ES-I3 (cell line): ENCODE results near the gene OMG.
"Not testable (repeated sequence)": the region's sequence is repeated elsewhere in the genome, so short reads cannot be mapped to it uniquely, and the experiment has no call there.

ENCODE experiments used
- H3K36me3 ChIP-seq: 2 replicates; pipeline ENCODE4 v1.6.1; 2013; ENCODE audit warnings: mild to moderate bottlenecking, low read length, control low read depth, moderate library complexity; ENCODE audit not compliant: insufficient read depth
- H3K4me1 ChIP-seq: 2 replicates; pipeline ENCODE4 v1.6.1; 2013; ENCODE audit warnings: mild to moderate bottlenecking, control low read depth, low read length; ENCODE audit not compliant: insufficient read depth
- H3K9ac ChIP-seq: 2 replicates; pipeline ENCODE4 v1.6.1; 2013; ENCODE audit warnings: low read depth, mild to moderate bottlenecking, low read length, moderate library complexity
- H3K9me3 ChIP-seq: 2 replicates; pipeline ENCODE4 v1.6.1; 2013; ENCODE audit warnings: mild to moderate bottlenecking, low read length, moderate library complexity; ENCODE audit not compliant: control insufficient read depth, insufficient read depth

The OMG gene

GRCh38 chr17:31291820-31292219 is 5.2 kb downstream of the OMG start:
- Histone ChIP-seq H3K9ac (no peak overlapping the region), H3K9me3 (no peaks in the 10 kb centered on the region), H3K36me3 (no peaks in the 10 kb centered on the region), H3K4me1 (no peaks in the 10 kb centered on the region)

- Histone ChIP-seq H3K36me3 (no peaks in the 10 kb centered on the region), H3K9me3 (no peaks in the 10 kb centered on the region), H3K9ac (no peak overlapping the region), H3K4me1 (no peaks in the 10 kb centered on the region)
These were observed 7.2 kb downstream of the OMG start for GRCh38 chr17:31289790-31290189.

GRCh38 chr17:31287932-31288331 is 9.1 kb downstream of the OMG start:
- not testable (repeated sequence) for H3K9me3 ChIP-seq, H3K9ac ChIP-seq, H3K4me1 ChIP-seq, H3K36me3 ChIP-seq

GRCh38 chr17:31286587-31286986 is 10.5 kb downstream of the OMG start:
- H3K9me3 ChIP-seq = no peaks in the 10 kb centered on the region
- H3K9ac ChIP-seq = no peak overlapping the region
- no peaks in the 10 kb centered on the region for H3K4me1 ChIP-seq
- no peaks in the 10 kb centered on the region for H3K36me3 ChIP-seq

- H3K36me3 ChIP-seq = no peaks in the 10 kb centered on the region
- peaks cover 8% of the 10 kb centered on the region; the same call in 1 of the 2 replicates for H3K4me1 ChIP-seq
- no peak overlapping the region for H3K9ac ChIP-seq
- no peaks in the 10 kb centered on the region for H3K9me3 ChIP-seq
These were observed 13.2 kb downstream of the OMG start for GRCh38 chr17:31283841-31284240.

GRCh38 chr17:31281061-31281460 is 16.0 kb downstream of the OMG start:
- Histone ChIP-seq H3K9ac (no peak overlapping the region), H3K4me1 (peaks cover 9% of the 10 kb centered on the region; the same call in 1 of the 2 replicates), H3K9me3 (no peaks in the 10 kb centered on the region), H3K36me3 (no peaks in the 10 kb centered on the region)

GRCh38 chr17:31279401-31279800 is 17.6 kb downstream of the OMG start:
- Histone ChIP-seq H3K36me3 (no peaks in the 10 kb centered on the region), H3K4me1 (peaks cover 9% of the 10 kb centered on the region; the same call in 1 of the 2 replicates), H3K9ac (peak overlapping the region; percentile 17; the same call in 1 of the 2 replicates), H3K9me3 (no peaks in the 10 kb centered on the region)

- Histone ChIP-seq H3K36me3 (no peaks in the 10 kb centered on the region), H3K9me3 (no peaks in the 10 kb centered on the region), H3K9ac (no peak overlapping the region), H3K4me1 (peaks cover 9% of the 10 kb centered on the region; the same call in 1 of the 2 replicates)
These were observed 21.9 kb downstream of the OMG start for GRCh38 chr17:31275116-31275515.

GRCh38 chr17:31274252-31274651 is 22.8 kb downstream of the OMG start:
- H3K9ac ChIP-seq = no peak overlapping the region
- H3K4me1 ChIP-seq = peaks cover 11% of the 10 kb centered on the region
- H3K36me3 ChIP-seq = no peaks in the 10 kb centered on the region
- H3K9me3 ChIP-seq = no peaks in the 10 kb centered on the region

- Histone ChIP-seq H3K9me3 (no peaks in the 10 kb centered on the region), H3K9ac (no peak overlapping the region), H3K36me3 (no peaks in the 10 kb centered on the region), H3K4me1 (peaks cover 12% of the 10 kb centered on the region)
These were observed 23.5 kb downstream of the OMG start for GRCh38 chr17:31273516-31273915.

GRCh38 chr17:31272803-31273202 is 24.2 kb downstream of the OMG start:
- peaks cover 12% of the 10 kb centered on the region for H3K4me1 ChIP-seq
- H3K9ac ChIP-seq = no peak overlapping the region
- no peaks in the 10 kb centered on the region for H3K36me3 ChIP-seq
- no peaks in the 10 kb centered on the region for H3K9me3 ChIP-seq

- peaks cover 12% of the 10 kb centered on the region for H3K4me1 ChIP-seq
- H3K9ac ChIP-seq = no peak overlapping the region
- no peaks in the 10 kb centered on the region for H3K9me3 ChIP-seq
- H3K36me3 ChIP-seq = no peaks in the 10 kb centered on the region
These were observed 24.8 kb downstream of the OMG start for GRCh38 chr17:31272236-31272635.

- H3K9me3 ChIP-seq = no peaks in the 10 kb centered on the region
- no peaks in the 10 kb centered on the region; the same call in 1 of the 2 replicates for H3K36me3 ChIP-seq
- no peak overlapping the region for H3K9ac ChIP-seq
- H3K4me1 ChIP-seq = peaks cover 12% of the 10 kb centered on the region
These were observed 27.5 kb downstream of the OMG start for GRCh38 chr17:31269578-31269983.

- H3K9me3 ChIP-seq = no peaks in the 10 kb centered on the region
- H3K4me1 ChIP-seq = peaks cover 12% of the 10 kb centered on the region
- no peak overlapping the region for H3K9ac ChIP-seq
- H3K36me3 ChIP-seq = no peaks in the 10 kb centered on the region; the same call in 1 of the 2 replicates
These were observed 27.9 kb downstream of the OMG start for GRCh38 chr17:31269036-31269577.

GRCh38 chr17:31266042-31266441 is 31.0 kb downstream of the OMG start:
- no peaks in the 10 kb centered on the region; the same call in 1 of the 2 replicates for H3K36me3 ChIP-seq
- H3K9ac ChIP-seq = no peak overlapping the region

GRCh38 chr17:31262923-31263322 is 34.1 kb downstream of the OMG start:
- not testable (repeated sequence) for H3K4me1 ChIP-seq, H3K36me3 ChIP-seq, H3K9me3 ChIP-seq, H3K9ac ChIP-seq

More at GRCh38 chr17:31266042-31266441, 31.0 kb downstream of the OMG start:
- H3K4me1 ChIP-seq = peaks cover 12% of the 10 kb centered on the region
- no peaks in the 10 kb centered on the region for H3K9me3 ChIP-seq
